Measurements from ENCODE around the gene BMP3.

BMP3 gene

DNA sequence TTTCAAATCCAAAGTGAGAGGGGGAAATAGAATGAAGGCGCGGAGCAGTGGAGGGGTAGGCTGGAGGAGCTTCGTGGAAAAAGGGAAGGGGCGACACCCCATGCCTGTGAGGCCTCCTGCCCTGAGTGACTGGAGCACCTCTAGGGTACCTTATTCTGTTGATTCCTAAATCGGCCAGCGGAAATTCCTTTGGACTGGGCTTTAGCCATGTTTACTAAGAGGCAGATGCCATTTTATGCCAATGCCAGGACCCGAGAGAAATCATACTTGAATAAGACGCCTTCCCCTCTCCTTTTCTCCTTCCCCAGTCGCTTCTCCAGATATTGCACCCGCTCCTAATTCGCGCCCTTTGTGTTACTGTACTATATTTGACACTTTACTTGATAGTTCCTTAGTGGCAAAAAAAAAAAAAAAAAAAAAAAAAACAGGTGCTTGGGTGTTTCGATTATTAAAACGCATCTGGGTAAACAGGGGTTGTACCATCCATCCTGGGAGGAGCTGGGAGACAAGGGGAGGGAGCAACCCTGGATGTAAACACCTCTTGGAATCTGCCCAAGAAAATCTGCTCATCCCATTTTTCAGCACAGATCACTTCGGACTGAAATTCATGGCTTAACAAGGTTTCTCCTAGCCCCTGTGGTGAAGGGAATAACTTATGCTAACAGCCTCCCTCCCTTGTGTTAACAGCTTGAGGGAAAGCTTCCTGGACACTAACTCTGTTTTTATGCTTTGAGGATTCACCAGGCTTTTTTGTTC lies 1.5 kb downstream of the BMP3 start:
- Mint-ChIP-seq H3K4me1 (ENCODE audit: low read depth) (peaks cover 13% of the 10 kb centered on the region), H3K9me3 (no peaks in the 10 kb centered on the region), H3K36me3 (ENCODE audit: low read depth) (no peaks in the 10 kb centered on the region), H3K27ac (no peak overlapping the region), H3K27me3 (peaks cover 61% of the 10 kb centered on the region), H3K4me3 (peak overlapping the region; percentile 61)
- no peak for DNase-seq

GRCh38 chr4:81032771-81033684 lies 2.5 kb downstream of the BMP3 start:
- no peak for DNase-seq
- Mint-ChIP-seq H3K4me1 (ENCODE audit: low read depth) (peaks cover 13% of the 10 kb centered on the region), H3K36me3 (ENCODE audit: low read depth) (no peaks in the 10 kb centered on the region), H3K9me3 (no peaks in the 10 kb centered on the region), H3K27me3 (peaks cover 61% of the 10 kb centered on the region), H3K27ac (no peak overlapping the region), H3K4me3 (no peak overlapping the region)

DNA sequence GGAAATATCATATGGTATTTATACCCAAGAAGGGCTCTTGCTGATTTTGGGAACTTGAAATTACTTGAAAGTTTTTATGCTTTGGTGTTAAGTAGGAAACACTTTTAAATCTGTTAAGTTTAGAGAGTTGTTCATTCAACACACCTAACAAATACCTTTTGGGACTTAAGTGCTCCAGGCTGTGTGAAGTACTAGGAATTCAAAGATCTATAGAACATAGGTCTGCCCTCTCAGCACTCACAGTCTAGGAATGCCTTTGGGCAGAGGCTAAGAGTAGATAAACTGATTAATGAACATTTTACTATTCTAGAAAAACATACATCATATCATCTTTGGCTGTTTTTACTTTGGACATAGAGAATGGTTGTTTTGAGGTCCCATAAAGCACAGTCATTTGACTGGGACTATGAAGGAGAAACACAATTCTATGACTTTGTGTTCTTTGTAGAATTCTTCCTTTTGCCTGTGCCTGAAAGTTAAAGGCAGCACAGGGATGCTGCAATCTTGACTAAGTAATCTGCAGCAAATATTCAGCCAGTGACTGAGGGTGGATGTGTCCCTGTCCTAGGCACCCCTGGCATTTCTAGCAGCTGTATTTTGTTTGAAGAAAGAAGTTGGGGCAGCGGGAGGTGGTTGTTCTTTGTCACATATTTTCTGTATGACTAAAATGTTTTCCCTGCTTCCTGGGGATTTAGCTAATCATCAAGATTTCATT lies 8.3 kb downstream of the BMP3 start:
- Mint-ChIP-seq H3K27me3 (peaks cover 19% of the 10 kb centered on the region), H3K4me1 (ENCODE audit: low read depth) (peaks cover 1% of the 10 kb centered on the region), H3K9me3 (no peaks in the 10 kb centered on the region), H3K36me3 (ENCODE audit: low read depth) (no peaks in the 10 kb centered on the region), H3K4me3 (no peak overlapping the region), H3K27ac (no peak overlapping the region)
- DNase-seq = no peak

- Mint-ChIP-seq H3K4me1 (ENCODE audit: low read depth) (peaks cover 1% of the 10 kb centered on the region), H3K4me3 (no peak overlapping the region), H3K27ac (no peak overlapping the region), H3K9me3 (no peaks in the 10 kb centered on the region), H3K27me3 (peaks cover 20% of the 10 kb centered on the region), H3K36me3 (ENCODE audit: low read depth) (no peaks in the 10 kb centered on the region)
- DNase-seq = no peak
Measured at GRCh38 chr4:81039351-81039972, 9.0 kb downstream of the BMP3 start.

- DNase-seq = no peak
- no peak overlapping the region for H3K4me3 Mint-ChIP-seq
- peaks cover 1% of the 10 kb centered on the region for H3K4me1 Mint-ChIP-seq (ENCODE audit: low read depth)
- H3K27ac Mint-ChIP-seq = no peak overlapping the region
- no peaks in the 10 kb centered on the region for H3K36me3 Mint-ChIP-seq (ENCODE audit: low read depth)
- no peaks in the 10 kb centered on the region for H3K9me3 Mint-ChIP-seq
- H3K27me3 Mint-ChIP-seq = peaks cover 27% of the 10 kb centered on the region
Measured at GRCh38 chr4:81040012-81040659, 9.6 kb downstream of the BMP3 start.

GRCh38 chr4:81042578-81043365 lies 12.3 kb downstream of the BMP3 start:
- no peak for DNase-seq
- Mint-ChIP-seq H3K27ac (no peak overlapping the region), H3K9me3 (no peaks in the 10 kb centered on the region), H3K27me3 (peaks cover 45% of the 10 kb centered on the region), H3K36me3 (ENCODE audit: low read depth) (no peaks in the 10 kb centered on the region), H3K4me3 (no peak overlapping the region), H3K4me1 (ENCODE audit: low read depth) (peaks cover 1% of the 10 kb centered on the region)

- H3K4me3 Mint-ChIP-seq = no peak overlapping the region
- H3K36me3 Mint-ChIP-seq (ENCODE audit: low read depth) = no peaks in the 10 kb centered on the region
- DNase-seq = no peak
- H3K9me3 Mint-ChIP-seq = no peaks in the 10 kb centered on the region
- H3K27me3 Mint-ChIP-seq = peaks cover 41% of the 10 kb centered on the region
- H3K27ac Mint-ChIP-seq = no peak overlapping the region
- H3K4me1 Mint-ChIP-seq (ENCODE audit: low read depth) = no peaks in the 10 kb centered on the region
Measured at GRCh38 chr4:81049330-81049729, 18.8 kb downstream of the BMP3 start.

DNA sequence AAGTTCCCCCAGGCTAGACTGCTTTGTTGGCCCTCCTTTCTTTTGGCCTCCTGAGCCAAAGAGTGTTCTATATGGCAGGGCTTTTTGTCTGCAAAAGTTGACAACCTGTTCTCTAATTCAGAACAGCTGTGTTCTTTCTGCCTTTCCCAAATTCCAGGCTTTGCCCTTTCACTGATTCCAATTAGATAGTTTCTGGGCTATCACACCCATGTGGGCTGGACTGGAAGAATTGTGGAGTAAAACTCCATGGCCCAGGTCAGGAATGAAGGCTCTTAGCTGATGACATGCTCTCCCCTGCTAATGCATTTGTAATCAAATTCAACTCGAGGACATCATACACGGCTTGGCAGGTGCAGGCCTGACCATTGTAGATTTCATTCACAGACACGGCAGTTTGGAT lies 19.4 kb downstream of the BMP3 start:
- no peaks in the 10 kb centered on the region for H3K36me3 Mint-ChIP-seq (ENCODE audit: low read depth)
- no peak overlapping the region for H3K4me3 Mint-ChIP-seq
- H3K9me3 Mint-ChIP-seq = no peaks in the 10 kb centered on the region
- H3K27me3 Mint-ChIP-seq = peaks cover 41% of the 10 kb centered on the region
- no peak for DNase-seq
- no peak overlapping the region for H3K27ac Mint-ChIP-seq
- H3K4me1 Mint-ChIP-seq (ENCODE audit: low read depth) = no peaks in the 10 kb centered on the region

DNA sequence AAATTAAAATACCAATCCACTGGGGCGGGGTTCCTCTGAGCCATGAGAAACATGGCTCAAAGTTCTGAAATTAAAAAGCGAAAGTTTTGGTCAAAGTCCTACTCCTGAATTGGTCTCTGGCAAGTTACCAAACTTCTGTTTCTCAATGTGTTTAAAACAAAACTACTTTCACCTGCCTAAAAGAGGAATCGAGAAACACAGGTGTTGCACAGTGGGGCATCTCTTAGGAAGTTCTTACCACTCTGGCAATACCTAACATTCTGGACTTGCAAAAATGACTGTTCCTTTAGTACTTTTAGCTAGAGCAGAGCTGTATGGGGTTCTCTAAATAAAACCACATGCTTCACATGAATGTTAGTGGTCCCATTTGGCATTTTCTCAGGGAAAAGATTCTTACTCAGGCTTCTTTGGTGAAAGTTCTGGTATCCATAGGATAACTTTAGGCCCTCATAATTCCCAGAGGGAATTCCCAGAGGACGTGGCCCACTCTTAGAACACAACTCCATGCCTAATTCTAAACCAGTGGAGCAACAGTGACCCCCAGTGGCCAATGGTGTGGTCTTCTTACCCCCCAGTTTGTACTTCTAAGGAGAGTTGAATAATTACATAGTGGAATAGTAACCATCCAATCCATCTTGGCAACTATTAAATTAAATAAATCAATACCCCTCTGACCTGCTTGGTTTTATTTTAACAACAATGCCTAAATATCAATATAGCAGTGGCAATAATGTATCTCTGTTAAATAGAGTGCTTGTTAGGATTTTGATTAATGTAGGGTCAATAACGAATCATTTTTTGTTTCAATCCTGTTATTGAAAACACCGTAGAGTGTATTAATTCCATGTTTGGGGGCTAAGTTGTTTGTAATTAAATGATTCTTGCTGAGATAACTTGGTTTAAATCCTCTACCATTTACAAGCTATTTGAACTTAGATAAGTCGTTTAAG lies 21.9 kb downstream of the BMP3 start:
- Mint-ChIP-seq H3K4me3 (no peak overlapping the region), H3K27ac (no peak overlapping the region), H3K27me3 (peaks cover 21% of the 10 kb centered on the region), H3K4me1 (ENCODE audit: low read depth) (no peaks in the 10 kb centered on the region), H3K9me3 (no peaks in the 10 kb centered on the region), H3K36me3 (ENCODE audit: low read depth) (no peaks in the 10 kb centered on the region)
- DNase-seq = peak; percentile 48

DNA sequence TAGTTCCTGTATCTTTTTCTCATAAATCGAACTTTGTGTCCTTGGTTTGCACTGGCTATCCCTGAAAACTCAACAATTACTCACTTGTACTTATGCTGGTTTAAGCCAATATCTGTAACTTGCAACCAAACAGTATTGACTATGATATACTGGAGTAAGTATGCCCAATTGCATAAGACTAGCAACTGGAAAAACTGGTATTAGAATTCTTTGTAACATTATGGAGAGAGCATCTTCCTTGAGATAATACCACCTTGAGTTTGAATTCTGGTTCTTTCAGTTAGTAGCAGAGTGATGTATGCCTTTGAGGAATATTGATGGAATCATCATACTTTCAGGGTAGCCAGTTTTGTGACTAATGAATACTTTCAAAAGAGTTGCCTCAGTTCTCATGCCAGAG lies 28.1 kb downstream of the BMP3 start:
- Mint-ChIP-seq H3K9me3 (no peaks in the 10 kb centered on the region), H3K36me3 (ENCODE audit: low read depth) (no peaks in the 10 kb centered on the region), H3K4me1 (ENCODE audit: low read depth) (no peaks in the 10 kb centered on the region), H3K27ac (no peak overlapping the region), H3K27me3 (peaks cover 32% of the 10 kb centered on the region), H3K4me3 (no peak overlapping the region)
- DNase-seq = no peak

DNA sequence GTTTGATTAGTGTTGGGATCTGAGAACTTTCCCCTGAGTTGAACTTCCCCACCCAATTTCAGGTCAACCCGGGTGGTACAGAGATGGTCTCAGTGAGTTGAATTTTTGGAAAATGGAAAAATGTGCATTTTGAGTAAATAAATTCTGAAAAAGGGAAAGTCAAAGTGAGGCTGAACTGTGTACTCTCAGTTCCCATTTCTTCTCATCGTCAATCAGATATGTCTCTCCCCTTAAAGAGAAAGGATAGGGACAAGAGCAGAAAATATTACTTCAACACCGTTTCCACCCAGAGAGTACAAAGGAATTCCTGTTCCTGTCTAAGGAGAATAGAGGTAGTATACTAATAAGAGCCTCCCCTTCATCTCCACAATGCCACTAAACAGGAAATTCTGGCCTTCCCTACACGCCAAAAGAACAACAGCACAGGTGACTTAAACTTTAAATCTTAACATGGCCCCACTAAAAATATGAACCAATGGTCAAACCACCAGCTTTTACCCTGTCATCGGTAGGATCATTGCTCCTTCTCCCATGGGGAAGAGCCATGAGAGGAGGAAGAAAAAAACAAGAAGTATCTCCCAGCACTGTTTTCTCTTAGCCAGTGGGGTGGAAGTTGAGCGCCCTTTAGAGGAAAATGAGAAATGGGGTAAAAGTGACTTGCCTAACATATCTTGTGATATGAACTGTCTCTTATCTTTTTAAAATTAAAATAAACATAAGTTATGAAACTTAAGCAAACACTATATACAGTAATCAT lies 30.3 kb downstream of the BMP3 start:
- Mint-ChIP-seq H3K4me3 (no peak overlapping the region), H3K27ac (no peak overlapping the region)

GRCh38 chr4:81061344-81061730 lies 30.8 kb downstream of the BMP3 start:
- Mint-ChIP-seq H3K9me3 (no peaks in the 10 kb centered on the region), H3K4me3 (no peak overlapping the region), H3K27me3 (peaks cover 33% of the 10 kb centered on the region), H3K36me3 (ENCODE audit: low read depth) (no peaks in the 10 kb centered on the region), H3K4me1 (ENCODE audit: low read depth) (peaks cover 3% of the 10 kb centered on the region), H3K27ac (no peak overlapping the region)
- no peak for DNase-seq

More for the DNA sequence above, 30.3 kb downstream of the BMP3 start:
- Mint-ChIP-seq H3K36me3 (ENCODE audit: low read depth) (no peaks in the 10 kb centered on the region), H3K4me1 (ENCODE audit: low read depth) (peaks cover 3% of the 10 kb centered on the region), H3K9me3 (no peaks in the 10 kb centered on the region), H3K27me3 (peaks cover 33% of the 10 kb centered on the region)
- no peak for DNase-seq
